ENCODE measurements around the gene LRRC47.

Gene LRRC47

GRCh38 chr1:3742439-3743298 lies 53.6 kb downstream of the LRRC47 start:
- ATAC-seq: no peak
- TF ChIP-seq CSRNP3 (CRISPR knock-in tag; IDR thresholded peaks at IDR 0.05): no peak
- TF ChIP-seq POU6F1 (CRISPR knock-in tag; IDR thresholded peaks at IDR 0.05; ENCODE audit: borderline replicate concordance, low read depth): no peak
- no peak for TF ChIP-seq TSHZ2 (CRISPR knock-in tag; IDR thresholded peaks at IDR 0.05)
- TF ChIP-seq RARB (CRISPR knock-in tag; IDR thresholded peaks at IDR 0.05): no peak
- TF ChIP-seq ARNTL (CRISPR knock-in tag; IDR thresholded peaks at IDR 0.05; ENCODE audit: borderline replicate concordance, low read depth): no peak
- no peak for TF ChIP-seq CREB5 (CRISPR knock-in tag; IDR thresholded peaks at IDR 0.05; ENCODE audit: low read depth)
- no peak for TF ChIP-seq TCF4 (CRISPR knock-in tag; IDR thresholded peaks at IDR 0.05; ENCODE audit: borderline replicate concordance)
- no peak for TF ChIP-seq GLIS3 (CRISPR knock-in tag; IDR thresholded peaks at IDR 0.05)
- TF ChIP-seq ZC3H10 (CRISPR knock-in tag; IDR thresholded peaks at IDR 0.05): no peak
- TF ChIP-seq ESRRG (CRISPR knock-in tag; IDR thresholded peaks at IDR 0.05): no peak
- no peak for TF ChIP-seq PATZ1 (CRISPR knock-in tag; IDR thresholded peaks at IDR 0.05; ENCODE audit: borderline replicate concordance)
- TF ChIP-seq CSDC2 (CRISPR knock-in tag; IDR thresholded peaks at IDR 0.05): no peak
- no peak for TF ChIP-seq TOX (CRISPR knock-in tag; IDR thresholded peaks at IDR 0.05; ENCODE audit: borderline replicate concordance)
- TF ChIP-seq ZNF565 (CRISPR knock-in tag; conservative IDR thresholded peaks at IDR 0.05; ENCODE audit: low read depth): no peak
- no peak for TF ChIP-seq ZNF8 (CRISPR knock-in tag; IDR thresholded peaks at IDR 0.05)
- no peak for TF ChIP-seq SNAI2 (CRISPR knock-in tag; IDR thresholded peaks at IDR 0.05)
- no peak for TF ChIP-seq ZFP30 (CRISPR knock-in tag; IDR thresholded peaks at IDR 0.05)
- TF ChIP-seq PPARA (CRISPR knock-in tag; IDR thresholded peaks at IDR 0.05; ENCODE audit: borderline replicate concordance): no peak
- TF ChIP-seq ZFP3 (CRISPR knock-in tag; IDR thresholded peaks at IDR 0.05): no peak

GRCh38 chr1:3741566-3742438 lies 54.5 kb downstream of the LRRC47 start:
- ATAC-seq: no peak
- TF ChIP-seq CSRNP3 (CRISPR knock-in tag; IDR thresholded peaks at IDR 0.05) (no peak), CSDC2 (CRISPR knock-in tag; IDR thresholded peaks at IDR 0.05) (no peak), TSHZ2 (CRISPR knock-in tag; IDR thresholded peaks at IDR 0.05) (no peak), TOX (CRISPR knock-in tag; IDR thresholded peaks at IDR 0.05; ENCODE audit: borderline replicate concordance) (no peak), TCF4 (CRISPR knock-in tag; IDR thresholded peaks at IDR 0.05; ENCODE audit: borderline replicate concordance) (no peak), SNAI2 (CRISPR knock-in tag; IDR thresholded peaks at IDR 0.05) (no peak), ZNF70 (CRISPR knock-in tag; IDR thresholded peaks at IDR 0.05) (no peak), ZNF8 (CRISPR knock-in tag; IDR thresholded peaks at IDR 0.05) (no peak), ZC3H10 (CRISPR knock-in tag; IDR thresholded peaks at IDR 0.05) (no peak)

Measured in SK-N-SH treated with all-trans-retinoic acid at 6 μM for 48 hours (cell line).